Psoas muscle (tissue), 8 donors: ENCODE results near the gene ESR1. TPM values are rescaled to one million over a fixed set of nuclear protein-coding genes. Genes with fewer than 3 reads are reported as not detected.

ENCODE experiments used
- ATAC-seq, 4 donors: fragments of 200-7000 bp; cut with Tn5 transposase; one replicate each; pipeline ENCODE4 v1.9.1; 2020; ENCODE audit warnings: moderate library complexity in 3 of 4, mild to moderate bottlenecking in 2 of 4
- DNase-seq, 2 donors: peaks; one replicate each; pipeline ENCODE4 v3.0.0-alpha.2; 2020
- H3K27ac ChIP-seq: fragments of 200-600 bp; one replicate; pipeline ENCODE4 v1.8.0; 2022
- H3K27me3 ChIP-seq, 3 donors: fragments of 200-600 bp in 1 of 3; one replicate each; pipeline versions ENCODE4 v1.6.1 to v1.8.0; 2013 to 2022; ENCODE audit warnings: low read length in 2 of 3, mild to moderate bottlenecking in 2 of 3, moderate library complexity in 1 of 3; ENCODE audit not compliant: insufficient read depth in 3 of 3
- H3K36me3 ChIP-seq, 2 donors: fragments of 200-600 bp in 1 of 2; one replicate each; pipeline versions ENCODE4 v1.6.1 to v1.8.0; 2013 to 2022; ENCODE audit warnings: low read depth in 1 of 2, mild to moderate bottlenecking in 1 of 2, moderate library complexity in 1 of 2; ENCODE audit not compliant: insufficient read depth in 1 of 2
- H3K4me1 ChIP-seq: fragments of 200-600 bp; one replicate; pipeline ENCODE4 v1.8.0; 2022
- H3K4me3 ChIP-seq: fragments of 200-600 bp; one replicate; pipeline ENCODE4 v1.8.0; 2022; ENCODE audit warnings: mild to moderate bottlenecking
- H3K9me3 ChIP-seq: fragments of 200-600 bp; one replicate; pipeline ENCODE4 v1.8.0; 2022
- WGBS, 3 donors: extraction: QIAGEN DNeasy Blood & Tissue Kit; methylation state at CpG; one replicate each; pipeline versions ENCODE4 v1.1.6 to v1.1.7; 2013; 5-methylcytosine and 5-hydroxymethylcytosine counted together
- intact Hi-C, 2 donors: fragments of 100-400 bp; cut with DNase I; formaldehyde crosslinking; loops; one replicate each; pipeline versions ENCODE4 v1.11.0 to v1.14.2; 2022
- polyA plus RNA-seq, 3 donors: library from polyadenylated mRNA; stranded (reverse); fragments of 200-250 nt; gene quantifications; one replicate each; pipeline ENCODE4 v1.2.3, GENCODE V29; 2013
- total RNA-seq, 4 donors: library from RNA; stranded (reverse); fragmentation: NEBNext Ultra II Directional in 2 of 4; extraction: Animal tissue kit (Norgen Biotek cat#: 25700) in 2 of 4; gene quantifications; one replicate each; pipeline versions ENCODE4 v1.2.1 to v1.2.4, GENCODE V29; 2021 to 2023
- TF ChIP-seq, protein P1 (sequence below): fragments of 200-600 bp; IDR thresholded peaks from one replicate; pipeline ENCODE4 v1.8.0; 2022; ENCODE audit warnings: antibody characterized with exemption
- donor health status: healthy with polysubstance abuse.
- donor health status: DM: no; HTN: no; CAD: no; lungs with moderate emphysema.
- donor health status: Bipolar disorder and iron deficiency.
- donor health status: healthy.
- donor health status: DM: yes; HTN: yes; CAD: no.
- donor health status: DM: no; HTN: no; CAD: no.
- donor health status: DM: no; HTN: no; CAD: no.
- donor health status: DM: yes; HTN: yes; CAD: no.

The ESR1 gene
- total and polyA plus RNA-seq, 7 donors: 0.42 to 4.4 (median 1.5) TPM

DNA sequence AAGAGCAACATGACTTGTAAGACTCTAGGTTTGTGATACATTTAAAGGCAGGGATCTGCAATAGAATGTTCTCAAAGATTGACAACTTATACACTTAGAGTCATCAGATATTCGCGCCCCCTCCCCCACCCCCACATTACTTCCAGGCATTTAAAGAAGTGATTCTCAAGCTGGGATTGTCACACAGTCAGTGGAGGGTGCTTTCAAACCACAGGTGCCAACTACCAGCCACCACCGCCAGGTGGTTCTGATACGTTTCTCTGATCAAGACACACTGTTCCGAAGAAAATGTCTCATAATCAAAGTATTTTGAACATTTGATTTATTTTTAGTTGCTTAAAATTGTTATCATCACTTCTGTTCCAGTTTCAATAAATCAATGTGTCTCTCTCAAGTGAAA, 357.5 kb downstream of the ESR1 start:
- no peaks in the 10 kb centered on the region for H3K27me3 ChIP-seq
- no peak overlapping the region for H3K4me3 ChIP-seq
- H3K27ac ChIP-seq: peak overlapping the region; percentile 98
- 58 to 78% (median 63%) methylated on average over 5 of the region's 5 CpGs for WGBS, 3 donors
- ATAC-seq (peak in 1 of 4 donors; percentile 24), DNase-seq (no peak)
- peaks cover 23% of the 10 kb centered on the region for H3K4me1 ChIP-seq
- peaks cover 2 to 28% of the 10 kb centered on the region in 2 donors for H3K36me3 ChIP-seq
- no peaks in the 10 kb centered on the region for H3K9me3 ChIP-seq
- intact Hi-C loops: no loop called here
- TF ChIP-seq, protein P1, sequence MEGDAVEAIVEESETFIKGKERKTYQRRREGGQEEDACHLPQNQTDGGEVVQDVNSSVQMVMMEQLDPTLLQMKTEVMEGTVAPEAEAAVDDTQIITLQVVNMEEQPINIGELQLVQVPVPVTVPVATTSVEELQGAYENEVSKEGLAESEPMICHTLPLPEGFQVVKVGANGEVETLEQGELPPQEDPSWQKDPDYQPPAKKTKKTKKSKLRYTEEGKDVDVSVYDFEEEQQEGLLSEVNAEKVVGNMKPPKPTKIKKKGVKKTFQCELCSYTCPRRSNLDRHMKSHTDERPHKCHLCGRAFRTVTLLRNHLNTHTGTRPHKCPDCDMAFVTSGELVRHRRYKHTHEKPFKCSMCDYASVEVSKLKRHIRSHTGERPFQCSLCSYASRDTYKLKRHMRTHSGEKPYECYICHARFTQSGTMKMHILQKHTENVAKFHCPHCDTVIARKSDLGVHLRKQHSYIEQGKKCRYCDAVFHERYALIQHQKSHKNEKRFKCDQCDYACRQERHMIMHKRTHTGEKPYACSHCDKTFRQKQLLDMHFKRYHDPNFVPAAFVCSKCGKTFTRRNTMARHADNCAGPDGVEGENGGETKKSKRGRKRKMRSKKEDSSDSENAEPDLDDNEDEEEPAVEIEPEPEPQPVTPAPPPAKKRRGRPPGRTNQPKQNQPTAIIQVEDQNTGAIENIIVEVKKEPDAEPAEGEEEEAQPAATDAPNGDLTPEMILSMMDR: peak; percentile 8

DNA sequence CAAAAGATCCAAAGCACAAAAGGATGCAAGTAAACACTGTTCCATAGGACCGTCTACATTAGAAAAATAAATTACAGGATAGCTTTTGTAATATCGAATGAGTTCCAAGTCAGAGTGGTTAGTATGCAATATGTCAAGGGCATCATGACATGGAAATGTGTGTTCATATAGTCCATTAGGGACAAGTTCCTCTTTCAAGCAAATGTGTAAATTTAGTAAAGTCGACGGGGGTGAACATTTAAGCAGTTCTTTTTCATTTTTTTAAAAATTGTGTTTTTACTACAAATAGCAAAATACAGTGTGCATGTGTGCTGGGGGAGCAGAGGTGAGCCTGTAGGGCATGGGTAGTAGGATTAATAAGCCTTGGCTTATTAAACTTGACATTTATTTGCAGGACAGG, 359.0 kb downstream of the ESR1 start:
- H3K4me1 ChIP-seq: peaks cover 37% of the 10 kb centered on the region
- intact Hi-C loops: no loop called here
- H3K4me3 ChIP-seq: peak overlapping the region; percentile 57
- WGBS, 3 donors: 52 to 56% (median 53%) methylated on average over 4 of the region's 4 CpGs
- H3K27me3 ChIP-seq: no peaks in the 10 kb centered on the region
- ATAC-seq: no peak
- H3K27ac ChIP-seq: peak overlapping the region; percentile 98
- no peak for DNase-seq
- H3K9me3 ChIP-seq: no peaks in the 10 kb centered on the region
- peaks cover 2 to 20% of the 10 kb centered on the region in 2 donors for H3K36me3 ChIP-seq
- TF ChIP-seq, protein P1: no peak

DNA sequence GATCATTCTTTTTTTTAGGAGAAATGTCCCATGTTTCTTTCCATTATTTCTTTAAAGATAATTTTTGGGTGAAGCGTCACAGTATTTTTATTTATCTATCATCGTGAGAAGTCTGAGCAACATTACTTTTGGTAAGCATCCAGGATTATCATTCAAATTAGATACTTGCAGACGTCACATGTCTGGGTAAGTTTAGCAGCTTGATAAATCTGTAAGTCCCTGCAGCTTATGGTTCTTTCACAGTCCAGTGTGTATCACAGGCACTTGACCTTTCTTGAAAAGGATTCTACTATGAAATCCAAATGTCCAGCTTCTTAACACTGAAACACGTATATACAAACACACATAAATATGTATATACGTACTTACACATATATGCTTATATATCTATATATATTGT, 359.4 kb downstream of the ESR1 start:
- WGBS, 3 donors: 24 to 64% (median 42%) methylated on average over 5 of the region's 5 CpGs

DNA sequence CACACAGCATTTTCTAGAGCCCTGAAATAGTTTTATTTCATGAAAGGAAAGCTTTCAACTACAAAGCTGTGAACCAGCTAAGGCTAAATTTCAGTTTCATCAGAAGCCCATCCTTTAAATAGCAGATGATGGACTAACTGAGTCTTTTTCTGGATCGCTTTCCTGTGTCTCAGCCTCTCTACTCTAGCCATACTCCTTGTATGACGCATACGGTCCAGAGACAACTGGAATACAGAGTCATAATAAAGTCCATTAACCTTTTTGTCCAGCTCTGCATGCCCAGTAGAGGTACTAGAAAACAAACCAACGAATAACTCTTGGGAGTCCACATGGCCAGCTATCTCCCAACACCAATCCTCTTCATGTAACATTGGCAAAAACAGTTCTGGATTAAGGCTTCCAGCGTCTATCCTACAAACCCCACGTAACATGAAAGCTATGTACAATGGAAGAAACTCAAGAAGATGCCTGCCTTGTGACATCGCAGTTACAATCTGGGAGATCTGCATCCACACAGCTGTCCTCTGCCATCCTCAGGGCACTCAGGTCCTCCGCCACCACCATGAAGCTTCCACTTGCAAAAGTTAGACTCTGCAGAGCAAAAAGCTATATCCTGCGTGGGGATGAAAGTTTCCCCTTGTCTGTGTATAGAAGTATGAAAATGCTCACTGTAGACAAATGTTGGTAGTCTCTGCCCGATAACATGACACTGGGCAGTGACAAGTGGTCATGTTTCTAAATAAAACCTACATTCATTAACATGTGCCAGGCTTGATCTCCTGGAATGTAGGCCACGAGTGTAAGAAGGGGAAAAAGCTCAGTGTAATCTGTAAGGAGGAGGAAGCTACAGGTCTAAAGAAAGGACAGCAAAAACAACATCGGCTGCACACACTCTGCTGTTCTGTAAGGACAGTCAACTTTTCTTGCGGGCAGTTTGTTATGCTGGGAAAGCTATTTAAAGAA, 360.4 kb downstream of the ESR1 start:
- intact Hi-C loops: no loop called here
- Histone ChIP-seq H3K27me3 (no peaks in the 10 kb centered on the region), H3K4me1 (peaks cover 51% of the 10 kb centered on the region), H3K4me3 (peak overlapping the region; percentile 57), H3K27ac (peak overlapping the region; percentile 98), H3K36me3 (peaks cover 2 to 12% of the 10 kb centered on the region in 2 donors), H3K9me3 (no peaks in the 10 kb centered on the region)
- ATAC-seq: peak; percentile 91 to 94 (median 93)
- WGBS, 3 donors: 32 to 36% (median 33%) methylated on average over 13 of the region's 13 CpGs
- TF ChIP-seq, protein P1: no peak
- DNase-seq: peak in 1 of 2 donors; percentile 59

More for the DNA sequence above, 359.4 kb downstream of the ESR1 start:
- TF ChIP-seq, protein P1: no peak
- DNase-seq (no peak), ATAC-seq (peak in 2 of 4 donors; percentile 33 to 37)
- peak overlapping the region; percentile 98 for H3K27ac ChIP-seq
- peaks cover 41% of the 10 kb centered on the region for H3K4me1 ChIP-seq
- peak overlapping the region; percentile 57 for H3K4me3 ChIP-seq
- intact Hi-C loops: no loop called here
- no peaks in the 10 kb centered on the region for H3K27me3 ChIP-seq
- H3K9me3 ChIP-seq: no peaks in the 10 kb centered on the region
- H3K36me3 ChIP-seq: peaks cover 2 to 20% of the 10 kb centered on the region in 2 donors
